Ishikawa (cell line): Measurements from ENCODE around the gene MADD.

ENCODE experiments used
- CEBPB ChIP-seq: IDR thresholded peaks from 2 replicates; pipeline ENCODE4 v1.6.1; 2012
- CREB1 ChIP-seq: IDR thresholded peaks from 2 replicates; pipeline ENCODE4 v1.6.1; 2012; ENCODE audit warnings: low read depth
- EGR1 ChIP-seq: IDR thresholded peaks from 2 replicates; pipeline ENCODE4 v1.6.1; 2012
- EP300 ChIP-seq: IDR thresholded peaks from 2 replicates; pipeline ENCODE4 v1.6.1; 2012; ENCODE audit warnings: borderline replicate concordance
- FOXM1 ChIP-seq: IDR thresholded peaks from 2 replicates; pipeline ENCODE4 v1.6.1; 2012; ENCODE audit warnings: low read depth, borderline replicate concordance
- NFIC ChIP-seq: IDR thresholded peaks from 2 replicates; pipeline ENCODE4 v1.6.1; 2012
- RAD21 ChIP-seq: IDR thresholded peaks from 2 replicates; pipeline ENCODE4 v1.6.1; 2012; ENCODE audit warnings: low read depth
- TAF1 ChIP-seq: IDR thresholded peaks from 2 replicates; pipeline ENCODE4 v1.6.1; 2012; ENCODE audit warnings: low read depth, mild to moderate bottlenecking
- TCF12 ChIP-seq: IDR thresholded peaks from 2 replicates; pipeline ENCODE4 v1.6.1; 2012; ENCODE audit warnings: low read depth
- TEAD4 ChIP-seq: IDR thresholded peaks from 2 replicates; pipeline ENCODE4 v1.6.1; 2012
- YY1 ChIP-seq: IDR thresholded peaks from 2 replicates; pipeline ENCODE4 v1.6.1; 2012; ENCODE audit warnings: low read depth
- ZBTB7A ChIP-seq: IDR thresholded peaks from 2 replicates; pipeline ENCODE4 v1.6.1; 2012; ENCODE audit warnings: low read depth
- TF ChIP-seq, protein P1 (sequence below): IDR thresholded peaks from 2 replicates; pipeline ENCODE4 v1.6.1; 2012
- TF ChIP-seq, protein P2 (sequence below): IDR thresholded peaks from 2 replicates; pipeline ENCODE4 v1.6.1; 2012
- TF ChIP-seq, protein P3 (sequence below): IDR thresholded peaks from 2 replicates; pipeline ENCODE4 v1.6.1; 2012; ENCODE audit warnings: low read depth, mild to moderate bottlenecking

MADD gene

DNA sequence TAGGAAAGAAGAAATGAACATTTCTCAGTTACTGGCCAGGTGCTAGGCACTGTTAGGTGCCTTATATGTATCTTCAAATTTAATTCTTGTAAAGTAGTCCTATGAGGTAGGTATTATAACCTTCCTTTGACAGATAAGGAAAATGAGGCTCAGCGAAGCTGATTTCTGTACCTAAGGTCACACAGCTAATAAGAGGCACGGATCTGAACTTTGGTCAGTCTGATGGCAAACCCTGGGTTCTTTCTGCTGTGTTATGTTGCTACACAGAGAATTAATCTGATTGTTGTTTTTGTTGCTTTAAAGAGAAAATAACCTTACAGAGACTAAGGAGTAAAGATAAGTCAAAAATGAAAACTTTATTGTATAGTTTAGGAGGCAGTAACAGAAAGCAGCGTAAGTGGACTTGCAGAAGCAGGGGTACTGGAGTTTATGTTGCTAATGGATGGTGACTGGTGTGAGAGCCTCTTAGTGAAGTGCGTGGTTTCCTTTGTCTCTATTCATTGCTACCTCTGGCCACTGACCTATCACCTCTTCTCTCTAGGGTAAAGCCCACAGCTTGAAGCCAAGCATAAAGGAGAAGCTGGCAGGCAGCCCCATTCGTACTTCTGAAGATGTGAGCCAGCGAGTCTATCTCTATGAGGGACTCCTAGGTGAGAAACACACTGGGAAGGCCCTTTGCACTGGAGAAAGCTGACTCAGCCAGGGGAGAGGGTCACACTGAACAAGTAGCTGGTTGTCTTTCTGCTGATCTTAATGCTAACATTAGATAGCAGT lies 38.3 kb downstream of the MADD start:
- TF ChIP-seq RAD21 (no peak), TEAD4 (no peak), NFIC (no peak), EP300 (no peak), YY1 (no peak), EGR1 (no peak), TAF1 (no peak), ZBTB7A (no peak), FOXM1 (no peak), CEBPB (no peak), CREB1 (no peak), TCF12 (no peak)
- TF ChIP-seq, protein P1, sequence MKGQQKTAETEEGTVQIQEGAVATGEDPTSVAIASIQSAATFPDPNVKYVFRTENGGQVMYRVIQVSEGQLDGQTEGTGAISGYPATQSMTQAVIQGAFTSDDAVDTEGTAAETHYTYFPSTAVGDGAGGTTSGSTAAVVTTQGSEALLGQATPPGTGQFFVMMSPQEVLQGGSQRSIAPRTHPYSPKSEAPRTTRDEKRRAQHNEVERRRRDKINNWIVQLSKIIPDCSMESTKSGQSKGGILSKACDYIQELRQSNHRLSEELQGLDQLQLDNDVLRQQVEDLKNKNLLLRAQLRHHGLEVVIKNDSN, result no peak
- TF ChIP-seq, protein P2, sequence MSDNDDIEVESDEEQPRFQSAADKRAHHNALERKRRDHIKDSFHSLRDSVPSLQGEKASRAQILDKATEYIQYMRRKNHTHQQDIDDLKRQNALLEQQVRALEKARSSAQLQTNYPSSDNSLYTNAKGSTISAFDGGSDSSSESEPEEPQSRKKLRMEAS, result no peak
- TF ChIP-seq, protein P3, sequence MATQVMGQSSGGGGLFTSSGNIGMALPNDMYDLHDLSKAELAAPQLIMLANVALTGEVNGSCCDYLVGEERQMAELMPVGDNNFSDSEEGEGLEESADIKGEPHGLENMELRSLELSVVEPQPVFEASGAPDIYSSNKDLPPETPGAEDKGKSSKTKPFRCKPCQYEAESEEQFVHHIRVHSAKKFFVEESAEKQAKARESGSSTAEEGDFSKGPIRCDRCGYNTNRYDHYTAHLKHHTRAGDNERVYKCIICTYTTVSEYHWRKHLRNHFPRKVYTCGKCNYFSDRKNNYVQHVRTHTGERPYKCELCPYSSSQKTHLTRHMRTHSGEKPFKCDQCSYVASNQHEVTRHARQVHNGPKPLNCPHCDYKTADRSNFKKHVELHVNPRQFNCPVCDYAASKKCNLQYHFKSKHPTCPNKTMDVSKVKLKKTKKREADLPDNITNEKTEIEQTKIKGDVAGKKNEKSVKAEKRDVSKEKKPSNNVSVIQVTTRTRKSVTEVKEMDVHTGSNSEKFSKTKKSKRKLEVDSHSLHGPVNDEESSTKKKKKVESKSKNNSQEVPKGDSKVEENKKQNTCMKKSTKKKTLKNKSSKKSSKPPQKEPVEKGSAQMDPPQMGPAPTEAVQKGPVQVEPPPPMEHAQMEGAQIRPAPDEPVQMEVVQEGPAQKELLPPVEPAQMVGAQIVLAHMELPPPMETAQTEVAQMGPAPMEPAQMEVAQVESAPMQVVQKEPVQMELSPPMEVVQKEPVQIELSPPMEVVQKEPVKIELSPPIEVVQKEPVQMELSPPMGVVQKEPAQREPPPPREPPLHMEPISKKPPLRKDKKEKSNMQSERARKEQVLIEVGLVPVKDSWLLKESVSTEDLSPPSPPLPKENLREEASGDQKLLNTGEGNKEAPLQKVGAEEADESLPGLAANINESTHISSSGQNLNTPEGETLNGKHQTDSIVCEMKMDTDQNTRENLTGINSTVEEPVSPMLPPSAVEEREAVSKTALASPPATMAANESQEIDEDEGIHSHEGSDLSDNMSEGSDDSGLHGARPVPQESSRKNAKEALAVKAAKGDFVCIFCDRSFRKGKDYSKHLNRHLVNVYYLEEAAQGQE, result no peak

DNA sequence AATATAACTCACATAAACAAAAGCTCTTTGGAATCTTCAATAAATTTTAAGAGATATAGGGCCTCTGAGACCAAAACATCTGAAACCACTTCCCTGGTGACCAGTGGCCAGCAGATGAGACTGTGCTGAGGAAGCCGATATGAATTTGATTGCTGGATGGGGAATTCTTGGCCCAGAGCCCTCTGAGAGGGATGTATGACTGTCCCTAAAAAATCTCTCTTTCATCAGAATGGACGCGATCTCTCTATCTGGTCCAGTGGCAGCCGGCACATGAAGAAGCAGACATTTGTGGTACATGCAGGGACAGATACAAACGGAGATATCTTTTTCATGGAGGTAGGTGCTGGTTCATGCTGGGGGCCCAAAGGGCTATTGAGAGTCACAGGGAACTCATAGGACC lies 45.1 kb downstream of the MADD start:
- no peak for TF ChIP-seq NFIC
- TF ChIP-seq EP300, result no peak
- TF ChIP-seq TCF12, result no peak
- TF ChIP-seq, protein P3, result no peak
- TF ChIP-seq, protein P2, result no peak
- TF ChIP-seq RAD21, result no peak
- TF ChIP-seq TEAD4, result no peak

DNA sequence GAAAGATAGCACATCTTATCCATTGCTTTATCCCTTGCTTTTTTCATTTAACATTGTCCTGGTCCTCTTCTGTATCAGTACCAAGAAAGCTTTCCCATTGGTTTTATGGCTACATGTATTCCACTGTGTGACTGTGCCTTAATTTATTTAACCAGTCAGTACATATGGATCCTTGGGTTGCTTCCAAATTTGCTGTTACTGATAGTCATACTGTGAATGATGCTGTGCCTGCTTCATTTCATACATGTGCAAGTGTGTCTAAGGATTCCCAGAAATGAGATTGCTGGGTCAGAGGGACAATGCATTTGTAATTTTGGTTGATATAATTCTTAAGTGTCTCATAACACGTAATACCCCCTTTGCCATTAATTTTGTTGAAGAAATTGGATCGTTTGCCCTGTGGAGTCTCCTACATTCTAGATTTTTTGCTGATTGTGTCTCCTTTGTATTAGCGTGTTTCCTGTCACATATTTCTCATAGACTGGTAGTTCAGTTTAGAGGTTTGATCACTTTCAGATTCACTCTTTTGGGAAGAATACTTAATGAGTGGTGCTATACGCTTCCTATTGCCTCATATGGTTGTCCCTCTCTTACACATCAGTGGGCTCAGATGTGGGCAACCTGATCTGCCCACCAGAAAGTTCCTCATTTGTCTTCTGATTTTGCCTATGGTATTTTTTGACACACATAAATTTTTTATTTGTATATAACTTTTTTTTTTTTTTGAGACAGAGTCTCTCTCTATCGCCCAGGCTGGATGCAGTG lies 47.3 kb downstream of the MADD start:
- TF ChIP-seq RAD21 (no peak), EGR1 (no peak), CEBPB (no peak), NFIC (no peak), ZBTB7A (no peak), YY1 (no peak), TEAD4 (no peak), CREB1 (no peak), FOXM1 (no peak)
- TF ChIP-seq, protein P3, result no peak
- TF ChIP-seq, protein P1, result no peak

DNA sequence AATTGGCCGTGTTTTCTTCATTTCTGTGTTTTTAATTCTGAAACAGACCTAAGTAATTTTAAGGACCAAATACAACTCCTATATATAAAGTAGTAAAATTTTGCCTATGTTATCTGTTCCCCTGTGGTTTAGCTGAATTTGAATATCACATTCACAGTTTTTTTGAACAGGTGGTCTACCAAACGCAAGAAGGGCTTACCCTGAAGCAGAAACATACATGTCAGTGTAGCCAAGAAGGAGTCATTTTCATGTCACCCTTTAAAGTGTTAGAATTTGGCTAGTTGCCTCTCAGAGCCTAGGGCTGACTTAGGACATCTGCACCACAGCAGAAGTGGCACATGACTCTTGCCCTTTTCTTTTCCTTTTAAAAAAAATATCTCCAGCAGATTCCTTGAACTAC lies 48.2 kb downstream of the MADD start:
- TF ChIP-seq RAD21 (no peak), FOXM1 (no peak), YY1 (no peak), TAF1 (no peak), CEBPB (no peak), TCF12 (no peak), NFIC (no peak)
- TF ChIP-seq, protein P2, result no peak
